ENCODE results near the gene TBL1XR1.
"Not testable (repeated sequence)": the region's sequence is repeated elsewhere in the genome, so short reads cannot be mapped to it uniquely, and the experiment has no call there.

TBL1XR1 gene

GRCh38 chr3:177179281-177180067 is 17.8 kb downstream of the TBL1XR1 start:
- no peak for DNase-seq

GRCh38 chr3:177177749-177178221 is 19.5 kb downstream of the TBL1XR1 start:
- DNase-seq, result no peak

GRCh38 chr3:177174607-177175170 is 22.6 kb downstream of the TBL1XR1 start:
- no peak for DNase-seq

GRCh38 chr3:177169936-177170722 is 27.2 kb downstream of the TBL1XR1 start:
- DNase-seq, result no peak

- DNase-seq, result no peak
Measured at GRCh38 chr3:177168431-177168830, 28.9 kb downstream of the TBL1XR1 start.

- no peak for DNase-seq
Measured at GRCh38 chr3:177162742-177163141, 34.5 kb downstream of the TBL1XR1 start.

GRCh38 chr3:177161603-177162002 is 35.7 kb downstream of the TBL1XR1 start:
- not testable (repeated sequence) for DNase-seq

- DNase-seq, result no peak
Measured at GRCh38 chr3:177158461-177158860, 38.8 kb downstream of the TBL1XR1 start.

- DNase-seq, result no peak
Measured at GRCh38 chr3:177157492-177157891, 39.8 kb downstream of the TBL1XR1 start.

- DNase-seq, result no peak
Measured at GRCh38 chr3:177154733-177155132, 42.5 kb downstream of the TBL1XR1 start.

GRCh38 chr3:177150970-177151627 is 46.2 kb downstream of the TBL1XR1 start:
- DNase-seq, result peak; percentile 7

- DNase-seq, result no peak
Measured at GRCh38 chr3:177150218-177150916, 46.9 kb downstream of the TBL1XR1 start.

- DNase-seq, result no peak
Measured at GRCh38 chr3:177149106-177149505, 48.2 kb downstream of the TBL1XR1 start.

GRCh38 chr3:177147790-177148189 is 49.5 kb downstream of the TBL1XR1 start:
- no peak for DNase-seq

GRCh38 chr3:177146646-177147045 is 50.6 kb downstream of the TBL1XR1 start:
- no peak for DNase-seq

GRCh38 chr3:177145954-177146353 is 51.3 kb downstream of the TBL1XR1 start:
- no peak for DNase-seq

GRCh38 chr3:177145381-177145780 is 51.9 kb downstream of the TBL1XR1 start:
- no peak for DNase-seq

- DNase-seq, result no peak
Measured at GRCh38 chr3:177144922-177145321, 52.4 kb downstream of the TBL1XR1 start.

- DNase-seq, result no peak
Measured at GRCh38 chr3:177141899-177142646, 55.2 kb downstream of the TBL1XR1 start.

- DNase-seq, result no peak
Measured at GRCh38 chr3:177141471-177141870, 55.8 kb downstream of the TBL1XR1 start.

GRCh38 chr3:177139220-177139619 is 58.1 kb downstream of the TBL1XR1 start:
- DNase-seq, result not testable (repeated sequence)

All from NCI-H187 treated with DMSO at 0.1 percent for 48 hours (cell line).